CD4-positive, alpha-beta T cell (primary cell): ENCODE data around the gene PLCD1. TPM values are rescaled to one million over a fixed set of nuclear protein-coding genes. Genes with fewer than 3 reads are reported as not detected.

ENCODE experiments used
- ATAC-seq: fragments of 200-7000 bp; cut with Tn5 transposase; one replicate; pipeline ENCODE4 v1.10.0; 2022; ENCODE audit warnings: mild to moderate bottlenecking; ENCODE audit not compliant: poor library complexity
- CTCF ChIA-PET: fragments of 350-600 bp; sonication (Branson Sonifier 250); formaldehyde crosslinking; loops from one replicate; lab custom pipeline; 2021; ENCODE audit warnings: antibody characterized with exemption, inconsistent platforms; lab: Charles Lee
- POLR2A ChIA-PET: fragments of 350-600 bp; sonication (Branson Sonifier 250); formaldehyde crosslinking; loops from one replicate; lab custom pipeline; 2021; ENCODE audit warnings: antibody characterized with exemption, inconsistent platforms; lab: Charles Lee
- DNase-seq, 14 experiments: peaks; one replicate each; pipeline ENCODE4 v3.0.0-alpha.2; 2013 to 2020; ENCODE audit warnings: mixed read lengths in 2 of 14
- H3K27ac ChIP-seq, 2 donors: one replicate each; pipeline versions ENCODE4 v1.5.1 to v1.7.0; 2013; ENCODE audit warnings: low read length in 2 of 2, low read depth in 1 of 2, mild to moderate bottlenecking in 1 of 2
- H3K27me3 ChIP-seq, 2 experiments: 1 replicate in 1 of 2; 2 replicates in 1 of 2; pipeline versions ENCODE4 v1.6.1 to v1.7.0; 2013; ENCODE audit warnings: low read length in 2 of 2, control low read depth in 1 of 2, mild to moderate bottlenecking in 1 of 2, moderate library complexity in 1 of 2; ENCODE audit not compliant: insufficient read depth in 2 of 2, control insufficient read depth in 1 of 2
- H3K36me3 ChIP-seq: one replicate; pipeline ENCODE4 v1.6.1; 2013; ENCODE audit warnings: low read length, control low read depth; ENCODE audit not compliant: insufficient read depth
- H3K4me1 ChIP-seq: one replicate; pipeline ENCODE4 v1.6.1; 2013; ENCODE audit warnings: low read length, control low read depth; ENCODE audit not compliant: insufficient read depth
- H3K4me3 ChIP-seq: one replicate; pipeline ENCODE4 v1.5.1; 2013; ENCODE audit warnings: mild to moderate bottlenecking, low read length, moderate library complexity
- H3K9me3 ChIP-seq, 2 experiments: 1 replicate in 1 of 2; 2 replicates in 1 of 2; pipeline versions ENCODE4 v1.6.1 to v1.7.0; 2013; ENCODE audit warnings: low read length in 2 of 2, mild to moderate bottlenecking in 2 of 2, control low read depth in 1 of 2, moderate library complexity in 1 of 2; ENCODE audit not compliant: control insufficient read depth in 1 of 2, insufficient read depth in 1 of 2
- H3K27ac Mint-ChIP-seq: one replicate; pipeline ENCODE4 v1.8.0; 2020; ENCODE audit warnings: mixed read lengths
- H3K27me3 Mint-ChIP-seq: one replicate; pipeline ENCODE4 v1.8.0; 2021; ENCODE audit warnings: mixed read lengths
- H3K36me3 Mint-ChIP-seq: one replicate; pipeline ENCODE4 v1.8.0; 2021; ENCODE audit warnings: low read depth, mixed read lengths
- H3K4me1 Mint-ChIP-seq: one replicate; pipeline ENCODE4 v1.8.0; 2021; ENCODE audit warnings: low read depth, mixed read lengths
- H3K4me3 Mint-ChIP-seq: one replicate; pipeline ENCODE4 v1.8.0; 2020; ENCODE audit warnings: mild to moderate bottlenecking, mixed read lengths
- H3K9me3 Mint-ChIP-seq: one replicate; pipeline ENCODE4 v1.8.0; 2020; ENCODE audit warnings: mixed read lengths
- intact Hi-C, 2 experiments: fragments of 100-400 bp; cut with DNase I in 1 of 2; cut with micrococcal nuclease in 1 of 2; formaldehyde crosslinking; loops; one replicate each; pipeline versions ENCODE4 v1.15.1 to v1.9.0; 2023 to 2025; cut with DNase I, micrococcal nuclease
- total RNA-seq, 174 experiments: library from RNA in 2 of 174; stranded (reverse) in 2 of 174; gene quantifications; one replicate each; pipeline ENCODE4 v1.2.3 and lab custom pipeline; 2021 to 2026
- TF ChIP-seq, protein P1 (sequence below): fragments of 200-600 bp; IDR thresholded peaks from one replicate; pipeline ENCODE4 v1.8.0; 2022; ENCODE audit warnings: antibody characterized with exemption, mild to moderate bottlenecking

Gene PLCD1
- total RNA-seq, 2 experiments from 2014 or later = 67.0 to 69.8 TPM

DNA sequence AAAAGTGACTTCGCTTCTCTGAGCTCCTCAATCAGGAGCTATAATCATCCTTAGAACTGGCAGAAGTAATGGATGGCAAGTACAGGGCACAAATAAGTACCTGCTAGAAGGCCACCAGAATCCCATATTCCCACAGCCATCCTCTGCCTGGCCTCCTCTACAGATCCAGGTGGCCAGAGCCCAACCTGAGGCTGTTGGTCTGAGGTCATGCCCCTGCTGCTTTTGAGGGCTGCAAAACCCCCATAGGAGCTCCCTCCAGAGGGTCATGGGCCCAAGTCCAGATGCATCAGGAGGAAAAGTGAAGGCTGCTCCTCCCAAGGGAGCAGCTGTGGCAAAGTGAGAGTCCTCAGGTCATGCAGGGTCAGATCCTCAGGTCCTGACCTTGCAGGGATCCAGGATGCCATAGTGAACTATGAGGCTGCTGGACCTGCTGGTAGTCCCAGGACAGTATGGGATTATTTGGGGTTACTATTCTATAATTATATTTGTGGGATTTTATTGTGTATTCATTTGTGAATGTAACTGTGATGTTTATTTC, 3.0 kb upstream of the PLCD1 start:
- ATAC-seq (no peak), DNase-seq (no peak)
- intact Hi-C loops = no loop called here
- ChIA-PET CTCF (interaction anchor here (0.6 kb wide), 1 partner anchor 836 kb away, joined by 4 read pairs; no protein-coding TSS in a partner anchor), POLR2A (no interaction called here)
- H3K27me3 Mint-ChIP-seq = peaks cover 13% of the 10 kb centered on the region
- H3K9me3 Mint-ChIP-seq = no peaks in the 10 kb centered on the region
- Histone ChIP-seq H3K9me3 (no peaks in the 10 kb centered on the region), H3K4me1 (peaks cover 64% of the 10 kb centered on the region), H3K4me3 (no peak overlapping the region), H3K27ac (no peak overlapping the region), H3K36me3 (no peaks in the 10 kb centered on the region), H3K27me3 (peaks cover 4 to 12% of the 10 kb centered on the region in 2 experiments)
- H3K4me1 Mint-ChIP-seq = peaks cover 17% of the 10 kb centered on the region
- H3K36me3 Mint-ChIP-seq = no peaks in the 10 kb centered on the region
- TF ChIP-seq, protein P1, sequence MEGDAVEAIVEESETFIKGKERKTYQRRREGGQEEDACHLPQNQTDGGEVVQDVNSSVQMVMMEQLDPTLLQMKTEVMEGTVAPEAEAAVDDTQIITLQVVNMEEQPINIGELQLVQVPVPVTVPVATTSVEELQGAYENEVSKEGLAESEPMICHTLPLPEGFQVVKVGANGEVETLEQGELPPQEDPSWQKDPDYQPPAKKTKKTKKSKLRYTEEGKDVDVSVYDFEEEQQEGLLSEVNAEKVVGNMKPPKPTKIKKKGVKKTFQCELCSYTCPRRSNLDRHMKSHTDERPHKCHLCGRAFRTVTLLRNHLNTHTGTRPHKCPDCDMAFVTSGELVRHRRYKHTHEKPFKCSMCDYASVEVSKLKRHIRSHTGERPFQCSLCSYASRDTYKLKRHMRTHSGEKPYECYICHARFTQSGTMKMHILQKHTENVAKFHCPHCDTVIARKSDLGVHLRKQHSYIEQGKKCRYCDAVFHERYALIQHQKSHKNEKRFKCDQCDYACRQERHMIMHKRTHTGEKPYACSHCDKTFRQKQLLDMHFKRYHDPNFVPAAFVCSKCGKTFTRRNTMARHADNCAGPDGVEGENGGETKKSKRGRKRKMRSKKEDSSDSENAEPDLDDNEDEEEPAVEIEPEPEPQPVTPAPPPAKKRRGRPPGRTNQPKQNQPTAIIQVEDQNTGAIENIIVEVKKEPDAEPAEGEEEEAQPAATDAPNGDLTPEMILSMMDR = no peak
- H3K27ac Mint-ChIP-seq = no peak overlapping the region
- no peak overlapping the region for H3K4me3 Mint-ChIP-seq

DNA sequence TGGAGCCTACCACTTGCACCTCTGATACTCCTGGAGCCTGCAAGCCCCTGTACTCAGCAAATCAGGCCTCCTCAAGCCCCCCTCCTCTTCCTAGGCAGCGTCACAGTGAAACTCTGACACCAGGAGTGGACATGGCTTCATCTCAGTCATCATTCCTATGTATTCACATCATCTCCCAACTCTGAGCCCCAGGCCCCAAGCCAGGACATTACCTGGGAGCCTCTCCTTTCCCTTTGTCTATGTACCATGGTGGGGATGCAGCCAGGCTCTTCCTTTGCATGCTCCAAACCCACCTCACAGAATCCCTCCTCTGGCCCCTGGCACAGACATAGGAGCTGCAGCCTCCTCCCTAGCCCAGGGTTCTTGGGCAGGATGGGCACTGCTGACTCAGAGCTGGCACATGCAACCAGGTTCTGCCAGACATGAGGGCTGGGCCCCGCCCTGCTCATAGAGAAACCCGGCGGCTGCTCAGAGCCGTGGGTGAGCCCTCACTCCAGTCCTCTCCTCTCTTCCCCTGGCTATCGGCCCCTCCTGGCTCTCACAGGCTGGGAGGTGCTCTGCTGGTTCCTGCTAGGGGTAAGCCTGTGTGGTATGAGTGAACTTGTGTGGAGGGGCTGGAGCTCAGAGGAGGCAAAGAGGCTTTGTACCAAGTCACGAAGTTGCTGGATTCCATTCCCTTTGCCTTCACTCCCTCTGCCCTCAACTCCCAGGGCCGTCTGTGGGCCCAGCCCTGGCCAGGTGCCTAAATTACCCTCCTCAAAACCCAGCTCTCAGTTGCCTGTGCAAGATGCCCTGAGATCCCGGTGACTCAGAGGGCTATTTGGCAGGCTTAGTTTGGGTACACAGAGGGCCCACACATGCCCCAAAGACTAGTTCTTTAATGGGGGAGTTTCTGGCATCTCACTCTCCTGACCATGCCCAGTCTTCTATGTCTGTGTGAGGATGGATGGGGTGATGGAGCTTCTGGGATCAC, 1.9 kb upstream of the PLCD1 start:
- ChIA-PET POLR2A (interaction anchor here (1.0 to 1.6 kb wide), 2 partner anchors 8 to 9 kb away, joined by 3 to 4 read pairs; partner anchors contain the start of gene DLEC1), CTCF (interaction anchor here (0.9 to 1.4 kb wide), 3 partner anchors 8 to 57 kb away, joined by 3 to 9 read pairs (median 4); partner anchors contain the start of gene DLEC1)
- peaks cover 13% of the 10 kb centered on the region for H3K27me3 Mint-ChIP-seq
- Histone ChIP-seq H3K4me3 (no peak overlapping the region), H3K27me3 (peaks cover 4 to 12% of the 10 kb centered on the region in 2 experiments), H3K27ac (no peak overlapping the region), H3K9me3 (no peaks in the 10 kb centered on the region), H3K4me1 (peaks cover 56% of the 10 kb centered on the region), H3K36me3 (no peaks in the 10 kb centered on the region)
- TF ChIP-seq, protein P1 = no peak
- intact Hi-C loops = no loop called here
- H3K36me3 Mint-ChIP-seq = no peaks in the 10 kb centered on the region
- ATAC-seq (peak; percentile 73), DNase-seq (peak in 12 of 14 experiments; percentile 38 to 74 (median 58))
- peak overlapping the region; percentile 76 for H3K4me3 Mint-ChIP-seq
- H3K9me3 Mint-ChIP-seq = no peaks in the 10 kb centered on the region
- H3K4me1 Mint-ChIP-seq = peaks cover 19% of the 10 kb centered on the region
- peak overlapping the region; percentile 58 for H3K27ac Mint-ChIP-seq
